ENCODE measurements around the gene MPPED1. TPM values are rescaled to one million over a fixed set of nuclear protein-coding genes. Genes with fewer than 3 reads are reported as not detected.

The MPPED1 gene
- total and polyA plus RNA-seq, 8 donors, result 0.19 to 1.5 (median 0.47) TPM; not detected in 4

DNA sequence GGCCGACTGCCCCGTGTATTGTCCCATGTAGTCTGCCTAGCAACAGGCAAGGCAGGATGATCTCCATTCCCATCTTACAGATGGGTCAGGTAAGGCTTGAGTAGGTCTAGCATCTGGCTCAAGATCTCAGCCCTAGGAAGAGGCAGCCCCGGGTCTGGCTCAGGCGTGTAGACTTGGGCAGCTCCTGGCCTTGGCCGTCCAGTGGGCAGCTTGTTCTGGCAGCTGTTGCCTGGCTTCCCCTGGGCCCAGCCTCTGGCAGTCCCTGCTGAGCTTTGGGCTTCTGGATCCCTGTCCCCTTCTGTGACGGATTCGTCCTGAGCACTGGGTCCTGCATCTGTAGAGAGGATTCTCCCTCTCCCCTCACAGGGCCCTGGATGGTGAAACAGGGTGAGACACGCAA, 72.4 kb downstream of the MPPED1 start:
- no peaks in the 10 kb centered on the region for H3K36me3 ChIP-seq
- H3K27me3 ChIP-seq, result peaks cover 0 to 50% (median 7%) of the 10 kb centered on the region in 3 donors
- H3K4me1 ChIP-seq, result no peaks in the 10 kb centered on the region
- no peak overlapping the region for H3K4me3 ChIP-seq
- H3K9me3 ChIP-seq, result no peaks in the 10 kb centered on the region
- TF ChIP-seq EP300 (IDR thresholded peaks at IDR 0.05) (no peak), POLR2AphosphoS5 (IDR thresholded peaks at IDR 0.05) (no peak), POLR2A (IDR thresholded peaks at IDR 0.05) (no peak)
- TF ChIP-seq, protein P1, sequence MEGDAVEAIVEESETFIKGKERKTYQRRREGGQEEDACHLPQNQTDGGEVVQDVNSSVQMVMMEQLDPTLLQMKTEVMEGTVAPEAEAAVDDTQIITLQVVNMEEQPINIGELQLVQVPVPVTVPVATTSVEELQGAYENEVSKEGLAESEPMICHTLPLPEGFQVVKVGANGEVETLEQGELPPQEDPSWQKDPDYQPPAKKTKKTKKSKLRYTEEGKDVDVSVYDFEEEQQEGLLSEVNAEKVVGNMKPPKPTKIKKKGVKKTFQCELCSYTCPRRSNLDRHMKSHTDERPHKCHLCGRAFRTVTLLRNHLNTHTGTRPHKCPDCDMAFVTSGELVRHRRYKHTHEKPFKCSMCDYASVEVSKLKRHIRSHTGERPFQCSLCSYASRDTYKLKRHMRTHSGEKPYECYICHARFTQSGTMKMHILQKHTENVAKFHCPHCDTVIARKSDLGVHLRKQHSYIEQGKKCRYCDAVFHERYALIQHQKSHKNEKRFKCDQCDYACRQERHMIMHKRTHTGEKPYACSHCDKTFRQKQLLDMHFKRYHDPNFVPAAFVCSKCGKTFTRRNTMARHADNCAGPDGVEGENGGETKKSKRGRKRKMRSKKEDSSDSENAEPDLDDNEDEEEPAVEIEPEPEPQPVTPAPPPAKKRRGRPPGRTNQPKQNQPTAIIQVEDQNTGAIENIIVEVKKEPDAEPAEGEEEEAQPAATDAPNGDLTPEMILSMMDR (IDR thresholded peaks at IDR 0.05), result no peak
- intact Hi-C loops (cut with DNase I; ENCODE audit: low total_unique reads), result no loop called here
- H3K27ac ChIP-seq, result no peak overlapping the region
- DNase-seq, result no peak
- WGBS, 5 donors, result 81 to 91% (median 88%) methylated on average over 6 to 8 of the region's 8 CpGs

DNA sequence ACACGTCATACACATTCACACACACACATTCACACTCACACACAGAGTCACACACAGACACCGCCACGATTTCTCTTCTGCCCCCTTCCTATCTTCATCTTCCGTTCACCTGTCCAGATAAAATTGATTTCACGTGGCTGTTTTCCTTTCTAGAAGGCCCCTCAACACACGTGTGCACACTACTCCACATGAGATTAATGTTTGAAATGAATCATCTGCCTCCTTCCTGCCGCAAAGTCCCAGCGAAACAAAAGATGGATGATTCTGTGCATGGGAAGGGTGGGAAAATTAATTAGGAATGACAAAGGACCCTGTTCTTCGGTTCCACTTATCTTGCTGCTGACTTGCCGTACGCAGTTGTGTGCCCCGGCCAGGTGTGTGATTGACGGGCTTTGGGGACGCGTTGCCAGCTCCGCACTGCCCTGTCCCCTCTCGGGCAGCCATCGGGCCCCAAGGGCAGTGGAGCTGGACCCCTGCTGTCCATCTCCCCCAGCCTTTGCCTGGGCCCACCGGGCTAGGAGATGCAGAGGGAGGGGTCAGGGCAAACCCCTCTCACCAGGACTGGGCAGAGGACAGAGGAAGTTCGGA, 73.8 kb downstream of the MPPED1 start:
- no peak for DNase-seq
- no peaks in the 10 kb centered on the region for H3K4me1 ChIP-seq
- H3K9me3 ChIP-seq, result no peaks in the 10 kb centered on the region
- WGBS, 5 donors, result 56 to 72% (median 60%) methylated on average over 18 to 20 of the region's 20 CpGs
- no peak overlapping the region for H3K27ac ChIP-seq
- H3K36me3 ChIP-seq, result no peaks in the 10 kb centered on the region
- H3K4me3 ChIP-seq, result no peak overlapping the region
- intact Hi-C loops (cut with DNase I; ENCODE audit: low total_unique reads), result no loop called here
- TF ChIP-seq, protein P1 (IDR thresholded peaks at IDR 0.05), result no peak
- TF ChIP-seq EP300 (IDR thresholded peaks at IDR 0.05) (no peak), POLR2A (IDR thresholded peaks at IDR 0.05) (no peak), POLR2AphosphoS5 (IDR thresholded peaks at IDR 0.05) (no peak)
- peaks cover 0 to 62% (median 13%) of the 10 kb centered on the region in 3 donors for H3K27me3 ChIP-seq

DNA sequence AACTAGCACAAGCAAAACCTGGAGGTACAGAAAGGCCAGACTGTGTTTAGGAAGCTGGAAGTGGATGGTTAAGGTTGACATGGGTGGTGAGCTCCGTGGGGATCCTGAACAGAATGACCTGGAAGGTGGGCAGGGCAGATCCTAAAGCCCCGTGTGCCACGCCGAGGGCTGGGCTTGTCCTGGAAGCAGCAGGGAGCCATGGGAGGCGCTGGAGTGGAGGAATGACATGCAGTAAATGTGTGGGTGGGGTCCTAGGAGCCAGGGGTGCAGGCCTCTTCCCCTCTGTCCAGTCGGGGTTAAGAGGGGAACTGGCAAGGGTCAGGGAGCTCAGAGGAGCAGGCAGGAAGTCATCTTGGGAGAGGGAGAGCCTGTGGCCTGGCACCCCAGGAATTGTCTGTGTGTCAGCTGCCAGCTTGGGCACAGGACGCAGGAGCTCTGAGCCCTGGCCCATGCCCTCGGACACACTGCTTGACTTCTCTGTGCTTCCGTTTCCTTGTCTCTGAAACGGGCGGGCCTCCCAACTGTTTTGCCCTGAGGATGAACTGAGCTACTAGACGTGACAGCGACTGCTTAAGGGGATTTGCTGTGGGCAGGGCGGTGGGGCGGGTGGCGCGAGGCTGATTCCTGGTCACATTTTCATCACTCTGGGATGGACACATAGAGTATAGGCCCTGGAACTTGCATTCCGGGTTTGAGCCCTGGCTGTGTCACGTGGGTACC, 75.7 kb downstream of the MPPED1 start:
- no peak overlapping the region for H3K4me3 ChIP-seq
- H3K27me3 ChIP-seq, result peaks cover 0 to 65% (median 13%) of the 10 kb centered on the region in 3 donors
- intact Hi-C loops (cut with DNase I; ENCODE audit: low total_unique reads), result no loop called here
- H3K4me1 ChIP-seq, result no peaks in the 10 kb centered on the region
- 71 to 77% (median 75%) methylated on average over 18 to 19 of the region's 19 CpGs for WGBS, 5 donors
- H3K9me3 ChIP-seq, result no peaks in the 10 kb centered on the region
- TF ChIP-seq POLR2AphosphoS5 (IDR thresholded peaks at IDR 0.05), result no peak
- TF ChIP-seq, protein P1 (IDR thresholded peaks at IDR 0.05), result no peak
- no peak for TF ChIP-seq POLR2A (IDR thresholded peaks at IDR 0.05)
- no peaks in the 10 kb centered on the region for H3K36me3 ChIP-seq
- no peak for DNase-seq
- no peak overlapping the region for H3K27ac ChIP-seq

DNA sequence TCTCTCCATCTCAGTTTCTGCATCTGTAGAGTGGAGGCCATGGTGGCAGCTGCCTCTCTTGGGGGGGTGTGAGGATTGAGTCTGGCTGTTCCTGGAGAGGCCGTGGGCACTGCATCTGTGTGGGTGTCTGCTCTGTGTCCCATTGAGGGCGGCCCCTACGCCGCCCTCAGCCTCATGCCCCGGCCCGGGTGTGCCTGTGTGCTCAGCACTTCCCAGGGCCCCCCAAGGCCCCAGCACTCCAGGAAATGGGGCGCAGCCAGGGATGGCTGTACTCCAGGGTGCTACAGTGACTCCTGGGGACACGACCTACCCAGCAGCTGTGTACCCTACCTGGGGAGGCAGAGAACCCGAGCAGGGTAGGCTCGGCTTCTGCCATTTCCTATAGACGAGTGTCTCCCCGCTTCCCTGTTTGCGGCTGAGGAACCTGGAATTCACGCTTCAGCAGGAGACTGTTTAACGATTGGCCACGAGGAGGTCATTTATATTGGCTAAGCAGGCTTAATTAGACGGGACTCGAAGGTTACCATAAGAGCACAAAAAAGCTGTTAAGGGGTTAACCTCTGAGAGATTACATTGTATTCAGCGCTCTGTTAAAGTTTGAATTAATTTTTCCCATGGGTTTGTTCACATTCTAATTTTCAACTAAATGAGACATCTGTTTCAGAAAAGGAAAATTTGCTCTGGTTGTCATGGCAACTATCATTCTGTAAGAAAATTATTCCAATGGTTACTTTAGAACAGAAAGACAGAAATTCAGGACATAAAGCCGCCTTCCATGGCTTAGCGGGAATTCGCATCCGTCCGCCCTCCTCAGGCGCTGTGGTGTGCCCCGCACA, 76.4 kb downstream of the MPPED1 start:
- Histone ChIP-seq H3K4me1 (no peaks in the 10 kb centered on the region), H3K4me3 (no peak overlapping the region), H3K36me3 (no peaks in the 10 kb centered on the region), H3K27me3 (peaks cover 0 to 71% (median 13%) of the 10 kb centered on the region in 3 donors), H3K9me3 (no peaks in the 10 kb centered on the region), H3K27ac (no peak overlapping the region)
- TF ChIP-seq POLR2AphosphoS5 (IDR thresholded peaks at IDR 0.05) (no peak), EP300 (IDR thresholded peaks at IDR 0.05) (no peak), POLR2A (IDR thresholded peaks at IDR 0.05) (no peak)
- TF ChIP-seq, protein P1 (IDR thresholded peaks at IDR 0.05), result no peak
- intact Hi-C loops (cut with DNase I; ENCODE audit: low total_unique reads), result no loop called here
- WGBS, 5 donors, result 53 to 58% (median 55%) methylated on average over 20 to 26 of the region's 26 CpGs
- peak in 1 of 2 donors; percentile 64 for DNase-seq
